ENCODE data around the gene TNFRSF25.

DNA sequence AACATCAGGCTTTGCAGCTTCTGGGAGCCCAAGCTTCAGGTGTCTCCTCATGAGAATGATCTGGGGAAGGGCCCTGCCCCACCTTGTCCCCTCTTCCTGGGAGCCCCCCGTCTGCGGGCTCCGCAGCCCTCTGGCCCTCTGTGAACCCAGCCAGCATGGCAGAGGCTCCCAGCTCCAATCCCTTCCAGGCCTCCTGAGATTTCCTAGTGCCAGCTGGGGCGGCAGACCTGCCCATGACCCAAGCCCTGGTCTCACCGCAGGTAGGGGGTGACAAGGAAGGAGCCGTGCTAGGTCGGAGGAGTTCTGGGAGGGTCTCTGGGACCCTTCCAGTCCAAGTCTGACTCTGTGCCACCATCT, 17.8 kb upstream of the TNFRSF25 start:
- TF ChIP-seq SIN3A (IDR thresholded peaks at IDR 0.05; ENCODE audit: borderline replicate concordance, insufficient read depth, low read length) (no peak), POLR2AphosphoS5 (IDR thresholded peaks at IDR 0.05; ENCODE audit: low read depth, low read length) (no peak)
- TF ChIP-seq, protein P1, sequence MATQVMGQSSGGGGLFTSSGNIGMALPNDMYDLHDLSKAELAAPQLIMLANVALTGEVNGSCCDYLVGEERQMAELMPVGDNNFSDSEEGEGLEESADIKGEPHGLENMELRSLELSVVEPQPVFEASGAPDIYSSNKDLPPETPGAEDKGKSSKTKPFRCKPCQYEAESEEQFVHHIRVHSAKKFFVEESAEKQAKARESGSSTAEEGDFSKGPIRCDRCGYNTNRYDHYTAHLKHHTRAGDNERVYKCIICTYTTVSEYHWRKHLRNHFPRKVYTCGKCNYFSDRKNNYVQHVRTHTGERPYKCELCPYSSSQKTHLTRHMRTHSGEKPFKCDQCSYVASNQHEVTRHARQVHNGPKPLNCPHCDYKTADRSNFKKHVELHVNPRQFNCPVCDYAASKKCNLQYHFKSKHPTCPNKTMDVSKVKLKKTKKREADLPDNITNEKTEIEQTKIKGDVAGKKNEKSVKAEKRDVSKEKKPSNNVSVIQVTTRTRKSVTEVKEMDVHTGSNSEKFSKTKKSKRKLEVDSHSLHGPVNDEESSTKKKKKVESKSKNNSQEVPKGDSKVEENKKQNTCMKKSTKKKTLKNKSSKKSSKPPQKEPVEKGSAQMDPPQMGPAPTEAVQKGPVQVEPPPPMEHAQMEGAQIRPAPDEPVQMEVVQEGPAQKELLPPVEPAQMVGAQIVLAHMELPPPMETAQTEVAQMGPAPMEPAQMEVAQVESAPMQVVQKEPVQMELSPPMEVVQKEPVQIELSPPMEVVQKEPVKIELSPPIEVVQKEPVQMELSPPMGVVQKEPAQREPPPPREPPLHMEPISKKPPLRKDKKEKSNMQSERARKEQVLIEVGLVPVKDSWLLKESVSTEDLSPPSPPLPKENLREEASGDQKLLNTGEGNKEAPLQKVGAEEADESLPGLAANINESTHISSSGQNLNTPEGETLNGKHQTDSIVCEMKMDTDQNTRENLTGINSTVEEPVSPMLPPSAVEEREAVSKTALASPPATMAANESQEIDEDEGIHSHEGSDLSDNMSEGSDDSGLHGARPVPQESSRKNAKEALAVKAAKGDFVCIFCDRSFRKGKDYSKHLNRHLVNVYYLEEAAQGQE (IDR thresholded peaks at IDR 0.05; ENCODE audit: insufficient read depth in 1 of 2, low read depth in 2 of 2, low read length in 2 of 2): no peak

All from PFSK-1 (cell line).